GM10847 (cell line): ENCODE results near the gene ZBTB7C.

ENCODE experiments used
- POLR2A ChIP-seq: IDR thresholded peaks from 2 replicates; pipeline ENCODE4 v1.6.1; 2011; ENCODE audit not compliant: insufficient read length; ENCODE audit errors: extremely low read depth

ZBTB7C gene

GRCh38 chr18:48374423-48375149 lies 34.6 kb downstream of the ZBTB7C start:
- no peak for TF ChIP-seq POLR2A

DNA sequence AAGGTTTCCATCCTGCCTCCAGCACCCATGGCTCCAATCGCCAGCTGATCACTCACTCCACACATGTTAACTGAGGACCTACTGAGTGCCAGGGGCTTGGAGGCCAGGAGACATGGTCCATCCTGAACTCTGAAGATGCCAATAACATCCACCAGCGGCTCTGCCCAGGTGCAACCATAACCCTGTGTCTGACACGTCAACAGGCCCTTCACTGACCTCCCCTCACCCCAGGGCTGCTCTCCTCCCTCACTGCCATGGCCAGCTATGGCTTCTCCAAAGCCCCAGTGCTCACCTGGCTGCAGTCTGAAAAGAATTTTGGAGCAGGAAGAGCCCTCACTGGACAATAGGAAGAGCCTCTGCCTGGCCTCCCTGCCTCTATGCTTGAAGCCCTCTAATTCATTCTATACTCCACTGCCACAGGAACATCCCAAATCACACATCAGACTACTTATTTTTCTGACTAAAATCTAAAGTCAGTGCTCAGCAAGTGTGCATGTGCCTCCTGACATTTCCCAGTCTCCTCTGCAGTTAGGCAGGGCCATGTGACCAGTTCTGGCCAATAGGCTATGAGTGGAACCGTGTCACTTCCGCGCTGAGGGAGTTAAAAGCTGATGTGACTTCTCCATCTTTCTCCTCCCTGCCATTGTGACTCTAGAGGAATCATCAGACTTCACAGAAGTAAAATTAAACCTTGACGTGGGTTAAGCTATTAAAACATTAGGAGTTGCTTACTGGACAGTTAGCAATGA lies 37.2 kb downstream of the ZBTB7C start:
- no peak for TF ChIP-seq POLR2A

- no peak for TF ChIP-seq POLR2A
These were observed 41.6 kb downstream of the ZBTB7C start for GRCh38 chr18:48367557-48367956.

- TF ChIP-seq POLR2A, result no peak
These were observed 43.2 kb downstream of the ZBTB7C start for GRCh38 chr18:48365965-48366364.

GRCh38 chr18:48364146-48364545 lies 45.0 kb downstream of the ZBTB7C start:
- no peak for TF ChIP-seq POLR2A

GRCh38 chr18:48363175-48363574 lies 46.0 kb downstream of the ZBTB7C start:
- TF ChIP-seq POLR2A, result no peak

DNA sequence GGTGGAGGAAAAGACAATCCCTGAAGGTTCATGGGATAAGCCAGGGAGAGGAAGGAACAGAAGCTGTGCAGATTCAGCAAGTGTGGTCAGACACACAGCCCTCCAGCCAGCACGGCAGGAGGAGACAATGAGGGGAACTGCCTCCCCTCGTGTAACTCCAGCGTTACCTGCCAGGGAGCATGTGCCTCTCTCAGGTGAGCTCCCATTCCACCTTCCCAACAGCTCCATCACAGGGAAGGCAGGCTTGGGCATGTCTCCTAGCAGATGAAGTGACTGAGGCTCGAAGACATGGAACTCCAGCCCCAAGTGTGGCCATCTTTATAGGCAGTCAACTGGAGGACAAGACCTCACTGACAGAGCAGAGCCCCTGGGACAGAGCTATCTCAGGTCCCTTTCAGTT lies 47.4 kb downstream of the ZBTB7C start:
- TF ChIP-seq POLR2A, result no peak

- TF ChIP-seq POLR2A, result no peak
These were observed 48.7 kb downstream of the ZBTB7C start for GRCh38 chr18:48360376-48361021.

DNA sequence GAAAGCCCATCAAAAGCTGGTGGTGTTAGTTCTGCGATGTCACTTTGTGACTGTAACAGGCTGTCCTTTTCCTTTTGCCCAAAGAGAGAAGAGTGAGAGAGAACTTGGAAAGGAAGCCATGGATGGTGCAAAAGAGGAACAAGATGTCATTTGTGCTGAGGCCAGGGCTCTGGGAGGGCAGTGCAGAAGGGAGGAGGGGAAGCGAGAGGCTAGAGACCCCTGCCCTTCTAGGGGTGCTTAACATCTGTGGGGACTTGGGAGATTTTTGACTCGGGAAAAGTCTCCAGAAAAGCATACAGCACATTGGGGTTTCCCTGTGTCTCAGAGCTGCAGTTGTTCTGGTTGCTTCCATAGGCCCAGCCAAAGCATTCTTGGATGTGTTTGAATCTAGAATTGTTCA lies 49.6 kb downstream of the ZBTB7C start:
- no peak for TF ChIP-seq POLR2A

DNA sequence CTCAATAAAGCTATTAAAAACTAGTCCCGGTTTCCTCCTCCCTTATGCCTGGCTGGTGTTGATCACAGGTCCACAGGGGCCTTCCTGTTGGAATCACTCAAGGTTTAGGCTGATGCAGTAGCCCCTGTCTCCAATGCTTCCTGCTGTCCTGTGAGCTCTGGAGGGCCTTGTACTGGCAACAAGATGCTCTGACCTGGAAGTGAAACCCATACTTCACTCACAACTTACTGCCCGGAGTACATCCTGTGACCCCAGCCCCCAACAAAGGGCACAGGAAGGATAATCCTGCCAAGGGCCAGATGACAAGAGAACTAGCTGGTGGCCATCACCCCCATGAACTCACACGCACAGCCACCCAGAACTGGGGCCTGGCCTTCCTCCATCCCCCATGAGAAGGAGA lies 50.3 kb downstream of the ZBTB7C start:
- TF ChIP-seq POLR2A, result no peak

GRCh38 chr18:48356909-48357631 lies 52.1 kb downstream of the ZBTB7C start:
- no peak for TF ChIP-seq POLR2A

GRCh38 chr18:48356151-48356745 lies 52.9 kb downstream of the ZBTB7C start:
- TF ChIP-seq POLR2A, result no peak

- TF ChIP-seq POLR2A, result no peak
These were observed 53.7 kb downstream of the ZBTB7C start for GRCh38 chr18:48355276-48356115.

GRCh38 chr18:48354746-48355260 lies 54.4 kb downstream of the ZBTB7C start:
- TF ChIP-seq POLR2A, result no peak
